Kidney (tissue), 14 donors: ENCODE measurements around the gene MFSD12. TPM values are rescaled to one million over a fixed set of nuclear protein-coding genes. Genes with fewer than 3 reads are reported as not detected.

Experiments
- DNase-seq, 5 donors: peaks; one replicate each; pipeline ENCODE4 v3.0.0-alpha.2; 2013 to 2020
- FAIRE-seq: peaks from 2 replicates; lab custom pipeline; 2012; peaks lifted over from hg19 to GRCh38; lab: Jason Lieb, UNC
- H3K27ac ChIP-seq, 2 donors: one replicate each; pipeline ENCODE4 v1.7.0; 2013; ENCODE audit warnings: low read depth in 2 of 2, low read length in 2 of 2, inconsistent platforms in 1 of 2
- H3K27me3 ChIP-seq: one replicate; pipeline ENCODE4 v1.7.1; 2013; ENCODE audit warnings: low read length, inconsistent platforms; ENCODE audit not compliant: control insufficient read depth, insufficient read depth
- H3K36me3 ChIP-seq, 3 donors: one replicate each; pipeline versions ENCODE4 v1.7.0 to v1.7.1; 2013; ENCODE audit warnings: low read length in 3 of 3, control low read depth in 1 of 3, inconsistent platforms in 1 of 3; ENCODE audit not compliant: insufficient read depth in 3 of 3, control insufficient read depth in 2 of 3
- H3K4me1 ChIP-seq, 3 donors: one replicate each; pipeline versions ENCODE4 v1.7.0 to v1.7.1; 2013; ENCODE audit warnings: low read length in 3 of 3, inconsistent platforms in 1 of 3, low read depth in 1 of 3; ENCODE audit not compliant: control insufficient read depth in 2 of 3, insufficient read depth in 2 of 3
- H3K4me3 ChIP-seq, 3 donors: one replicate each; pipeline versions ENCODE4 v1.7.0 to v1.8.1; 2013; ENCODE audit warnings: low read length in 3 of 3, control low read depth in 1 of 3, inconsistent platforms in 1 of 3
- H3K9ac ChIP-seq, 3 donors: one replicate each; pipeline versions ENCODE4 v1.7.0 to v1.7.1; 2013; ENCODE audit warnings: low read length in 3 of 3, control low read depth in 1 of 3, inconsistent platforms in 1 of 3
- H3K9me3 ChIP-seq, 3 donors: one replicate each; pipeline versions ENCODE4 v1.7.0 to v1.7.1; 2013; ENCODE audit warnings: low read length in 3 of 3, control low read depth in 1 of 3, inconsistent platforms in 1 of 3; ENCODE audit not compliant: control insufficient read depth in 2 of 3, insufficient read depth in 1 of 3
- CTCF ChIP-seq: IDR thresholded peaks from 3 replicates; pipeline ENCODE4 v1.5.1; 2012; ENCODE audit warnings: mild to moderate bottlenecking, moderate library complexity, borderline replicate concordance; ENCODE audit not compliant: insufficient read depth; ENCODE audit errors: extremely low read depth
- intact Hi-C: fragments of 100-400 bp; cut with DNase I; formaldehyde crosslinking; loops from one replicate; pipeline ENCODE4 v1.11.1; 2022
- polyA plus RNA-seq: library from polyadenylated mRNA; stranded (reverse); fragments of 350-450 nt; fragmentation: Illumina TruSeq; extraction: RNeasy Lipid Tissue Mini Kit (QIAGEN cat#74804); gene quantifications from one replicate; pipeline ENCODE4 v1.2.3, GENCODE V29; 2014; ENCODE audit warnings: low read depth, low replicate concordance; ENCODE audit not compliant: insufficient read depth
- total RNA-seq: library from RNA; stranded (reverse); fragmentation: NEBNext Ultra II Directional; extraction: Animal tissue kit (Norgen Biotek cat#: 25700); gene quantifications from one replicate; pipeline ENCODE4 v1.2.1, GENCODE V29; 2021
- donor health status: control.
- donor health status: control.
- donor health status: control.
- donor health status: control.
- donor health status: control.
- donor health status: DM: yes; HTN: yes; CAD: no.
- donor health status: Normal renal cell carcinoma (clear cell type).

MFSD12 gene
- total and polyA plus RNA-seq, 2 donors from 2014 or later: 113 to 124 TPM

DNA sequence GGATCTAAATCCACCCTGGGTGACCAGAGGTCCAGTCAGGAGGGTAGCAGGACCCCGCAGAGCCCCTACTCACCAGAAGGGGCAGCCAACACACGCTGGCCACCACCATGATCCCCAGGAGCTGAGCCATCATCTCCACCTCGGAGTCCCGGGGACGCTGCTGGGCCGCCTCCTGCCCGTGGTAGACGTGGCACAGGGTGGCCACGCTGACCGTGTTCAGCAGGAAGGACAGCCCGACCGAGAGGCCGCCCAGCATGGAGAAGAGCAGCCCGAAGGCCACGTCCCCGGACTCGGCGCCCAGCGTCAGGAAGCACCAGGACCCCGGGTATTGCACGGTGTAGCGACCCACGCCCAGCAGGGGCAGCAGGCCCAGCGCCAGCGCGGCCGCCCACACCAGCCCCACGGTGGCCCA, 42.4 kb upstream of the MFSD12 start:
- FAIRE-seq (no peak), DNase-seq (no peak)
- no peaks in the 10 kb centered on the region for H3K9me3 ChIP-seq
- no peaks in the 10 kb centered on the region for H3K27me3 ChIP-seq
- no peak overlapping the region for H3K4me3 ChIP-seq
- no peaks in the 10 kb centered on the region for H3K36me3 ChIP-seq
- no peak overlapping the region for H3K9ac ChIP-seq
- TF ChIP-seq CTCF: no peak
- intact Hi-C loops: no loop called here
- peaks cover 0 to 11% (median 8%) of the 10 kb centered on the region in 3 donors for H3K4me1 ChIP-seq
- no peak overlapping the region for H3K27ac ChIP-seq

DNA sequence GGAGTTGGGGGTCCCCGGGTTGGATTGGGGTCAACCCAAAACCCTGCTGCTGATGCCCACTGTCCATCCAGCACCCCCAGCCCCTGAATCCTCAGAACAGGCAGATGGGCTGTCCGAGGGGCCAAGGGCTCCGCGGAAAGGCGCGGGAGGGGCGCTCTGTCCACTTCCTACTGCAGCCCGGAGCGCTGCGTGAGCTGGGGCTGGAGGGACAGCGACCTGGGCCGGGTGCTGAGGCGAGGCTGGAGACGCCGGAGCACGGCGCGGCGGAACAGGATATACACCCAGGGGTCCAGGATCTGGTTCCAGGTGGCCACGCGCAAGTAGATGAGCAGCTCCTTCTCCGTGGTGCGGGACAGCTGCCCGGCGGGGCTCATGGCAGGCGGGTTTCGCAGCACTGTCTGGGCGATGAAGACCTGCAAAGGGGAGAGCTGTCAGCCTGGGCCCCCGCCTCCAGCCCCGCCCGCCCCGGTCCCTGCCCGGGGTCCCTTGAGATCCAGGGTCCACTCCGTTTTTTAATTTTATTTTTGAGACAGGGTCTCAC, 38.2 kb upstream of the MFSD12 start:
- FAIRE-seq (no peak), DNase-seq (no peak)
- no peak for TF ChIP-seq CTCF
- H3K27me3 ChIP-seq: no peaks in the 10 kb centered on the region
- no peaks in the 10 kb centered on the region for H3K4me1 ChIP-seq
- H3K36me3 ChIP-seq: no peaks in the 10 kb centered on the region
- H3K9me3 ChIP-seq: no peaks in the 10 kb centered on the region
- no peak overlapping the region for H3K27ac ChIP-seq
- no peak overlapping the region for H3K4me3 ChIP-seq
- intact Hi-C loops: no loop called here
- H3K9ac ChIP-seq: no peak overlapping the region

- Histone ChIP-seq H3K36me3 (no peaks in the 10 kb centered on the region), H3K27me3 (no peaks in the 10 kb centered on the region), H3K9me3 (no peaks in the 10 kb centered on the region), H3K4me3 (no peak overlapping the region), H3K27ac (no peak overlapping the region), H3K4me1 (no peaks in the 10 kb centered on the region), H3K9ac (no peak overlapping the region)
- DNase-seq (no peak), FAIRE-seq (no peak)
- TF ChIP-seq CTCF: no peak
- intact Hi-C loops: no loop called here
Observed at GRCh38 chr19:3593156-3593555, 35.8 kb upstream of the MFSD12 start.
